ENCODE data around the gene CFAP221. TPM values are rescaled to one million over a fixed set of nuclear protein-coding genes. Genes with fewer than 3 reads are reported as not detected.

CFAP221 gene
- total and polyA plus RNA-seq, 9 donors = 0.24 to 23.4 (median 2.4) TPM

- Histone ChIP-seq H3K36me3 (no peaks in the 10 kb centered on the region), H3K4me1 (ENCODE audit: insufficient read depth) (no peaks in the 10 kb centered on the region), H3K27ac (no peak overlapping the region), H3K4me3 (no peak overlapping the region), H3K9me3 (no peaks in the 10 kb centered on the region), H3K27me3 (no peaks in the 10 kb centered on the region)
- WGBS, 3 donors = 71 to 85% (median 83%) methylated on average over 4 of the region's 4 CpGs
- intact Hi-C loops (cut with DNase I) = no loop called here
- TF ChIP-seq, protein P1, sequence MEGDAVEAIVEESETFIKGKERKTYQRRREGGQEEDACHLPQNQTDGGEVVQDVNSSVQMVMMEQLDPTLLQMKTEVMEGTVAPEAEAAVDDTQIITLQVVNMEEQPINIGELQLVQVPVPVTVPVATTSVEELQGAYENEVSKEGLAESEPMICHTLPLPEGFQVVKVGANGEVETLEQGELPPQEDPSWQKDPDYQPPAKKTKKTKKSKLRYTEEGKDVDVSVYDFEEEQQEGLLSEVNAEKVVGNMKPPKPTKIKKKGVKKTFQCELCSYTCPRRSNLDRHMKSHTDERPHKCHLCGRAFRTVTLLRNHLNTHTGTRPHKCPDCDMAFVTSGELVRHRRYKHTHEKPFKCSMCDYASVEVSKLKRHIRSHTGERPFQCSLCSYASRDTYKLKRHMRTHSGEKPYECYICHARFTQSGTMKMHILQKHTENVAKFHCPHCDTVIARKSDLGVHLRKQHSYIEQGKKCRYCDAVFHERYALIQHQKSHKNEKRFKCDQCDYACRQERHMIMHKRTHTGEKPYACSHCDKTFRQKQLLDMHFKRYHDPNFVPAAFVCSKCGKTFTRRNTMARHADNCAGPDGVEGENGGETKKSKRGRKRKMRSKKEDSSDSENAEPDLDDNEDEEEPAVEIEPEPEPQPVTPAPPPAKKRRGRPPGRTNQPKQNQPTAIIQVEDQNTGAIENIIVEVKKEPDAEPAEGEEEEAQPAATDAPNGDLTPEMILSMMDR (IDR thresholded peaks at IDR 0.05) = no peak
- TF ChIP-seq POLR2A (IDR thresholded peaks at IDR 0.05) = no peak
- no peak for TF ChIP-seq EP300 (IDR thresholded peaks at IDR 0.05)
- DNase-seq = no peak
These were observed 36.4 kb downstream of the CFAP221 start for GRCh38 chr2:119580550-119581072.

GRCh38 chr2:119583291-119583690 is 39.0 kb downstream of the CFAP221 start:
- intact Hi-C loops (cut with DNase I) = no loop called here
- H3K4me3 ChIP-seq = no peak overlapping the region
- TF ChIP-seq POLR2A (IDR thresholded peaks at IDR 0.05) (no peak), EP300 (IDR thresholded peaks at IDR 0.05) (no peak)
- TF ChIP-seq, protein P1 (IDR thresholded peaks at IDR 0.05) = no peak
- no peaks in the 10 kb centered on the region for H3K27me3 ChIP-seq
- H3K9me3 ChIP-seq = no peaks in the 10 kb centered on the region
- no peaks in the 10 kb centered on the region for H3K36me3 ChIP-seq
- H3K4me1 ChIP-seq (ENCODE audit: insufficient read depth) = no peaks in the 10 kb centered on the region
- no peak overlapping the region for H3K27ac ChIP-seq
- DNase-seq = no peak

DNA sequence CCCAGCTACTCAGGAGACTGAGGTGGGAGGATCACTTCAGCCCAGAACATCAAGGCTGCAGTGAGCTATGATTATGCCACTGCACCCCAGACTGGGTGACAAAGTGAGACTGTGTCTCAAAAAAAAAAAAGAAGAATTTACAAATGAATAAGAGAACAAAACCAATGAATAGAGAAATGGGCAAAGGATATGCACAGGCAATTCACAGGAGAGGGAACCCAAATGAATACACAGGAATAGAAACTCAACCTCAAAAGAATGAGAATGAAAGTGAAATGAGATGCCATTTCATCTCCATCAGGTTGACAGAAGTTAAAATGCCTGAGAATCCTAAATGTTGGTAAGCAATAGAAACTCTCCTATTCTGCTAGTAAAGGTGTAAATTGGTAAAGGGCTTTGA is 40.2 kb downstream of the CFAP221 start:
- DNase-seq = no peak
- Histone ChIP-seq H3K9me3 (no peaks in the 10 kb centered on the region), H3K27me3 (no peaks in the 10 kb centered on the region), H3K4me1 (ENCODE audit: insufficient read depth) (no peaks in the 10 kb centered on the region), H3K36me3 (no peaks in the 10 kb centered on the region), H3K4me3 (no peak overlapping the region), H3K27ac (no peak overlapping the region)
- intact Hi-C loops (cut with DNase I) = no loop called here
- TF ChIP-seq EP300 (IDR thresholded peaks at IDR 0.05) = no peak
- TF ChIP-seq, protein P1 (IDR thresholded peaks at IDR 0.05) = no peak
- no peak for TF ChIP-seq POLR2A (IDR thresholded peaks at IDR 0.05)

GRCh38 chr2:119586085-119586484 is 41.8 kb downstream of the CFAP221 start:
- Histone ChIP-seq H3K36me3 (no peaks in the 10 kb centered on the region), H3K27ac (no peak overlapping the region), H3K9me3 (no peaks in the 10 kb centered on the region), H3K27me3 (no peaks in the 10 kb centered on the region), H3K4me3 (no peak overlapping the region), H3K4me1 (ENCODE audit: insufficient read depth) (no peaks in the 10 kb centered on the region)
- DNase-seq = no peak
- intact Hi-C loops (cut with DNase I) = no loop called here
- TF ChIP-seq, protein P1 (IDR thresholded peaks at IDR 0.05) = no peak
- no peak for TF ChIP-seq EP300 (IDR thresholded peaks at IDR 0.05)
- TF ChIP-seq POLR2A (IDR thresholded peaks at IDR 0.05) = no peak
- WGBS, 3 donors = 52% methylated on average over 3 of the region's 3 CpGs
